Left ventricle myocardium inferior (tissue), 1 donor: ENCODE results near the gene ZNF705A. TPM values are rescaled to one million over a fixed set of nuclear protein-coding genes. Genes with fewer than 3 reads are reported as not detected.
A peak's percentile ranks its signal among the peaks of the same experiment; 100 is the strongest.
"Not testable (repeated sequence)": the region's sequence is repeated elsewhere in the genome, so short reads cannot be mapped to it uniquely, and the experiment has no call there.

Experiments
- DNase-seq: peaks from one replicate; pipeline ENCODE4 v3.0.0-alpha.2; 2020
- H3K27ac ChIP-seq: fragments of 200-600 bp; replicated peaks from 2 replicates; pipeline ENCODE4 v1.8.0; 2021
- H3K27me3 ChIP-seq: fragments of 200-600 bp; 2 replicates; pipeline ENCODE4 v1.8.0; 2021; ENCODE audit warnings: low read depth
- H3K36me3 ChIP-seq: fragments of 200-600 bp; 2 replicates; pipeline ENCODE4 v1.8.0; 2021
- H3K4me1 ChIP-seq: fragments of 200-600 bp; 2 replicates; pipeline ENCODE4 v1.8.0; 2021
- H3K4me3 ChIP-seq: fragments of 200-600 bp; 2 replicates; pipeline ENCODE4 v1.8.0; 2021; ENCODE audit warnings: mild to moderate bottlenecking, moderate library complexity
- H3K9me3 ChIP-seq: fragments of 200-600 bp; replicated peaks from 2 replicates; pipeline ENCODE4 v1.8.0; 2021
- intact Hi-C: fragments of 100-400 bp; cut with micrococcal nuclease; formaldehyde crosslinking; loops from one replicate; pipeline ENCODE4 v1.11.0; 2022
- long read RNA-seq: library from polyadenylated mRNA; unstranded; transcript quantifications from one replicate; pipeline ENCODE4 v2.0.0, GENCODE V29; 2021
- total RNA-seq: library from RNA; stranded (reverse); fragmentation: NEBNext Ultra II Directional; extraction: Animal tissue kit (Norgen Biotek cat#: 25700); gene quantifications from one replicate; pipeline ENCODE4 v1.2.1, GENCODE V29; 2021
- TF ChIP-seq, protein P1 (sequence below): fragments of 200-600 bp; IDR thresholded peaks from 2 replicates; pipeline ENCODE4 v1.8.0; 2021; ENCODE audit warnings: antibody characterized with exemption, mild to moderate bottlenecking, borderline replicate concordance
- donor health status: DM: no; HTN: yes; CAD: no; lungs with severe emphysema.

The ZNF705A gene
- not detected for total RNA-seq
- long read RNA-seq, result 0 reads

DNA sequence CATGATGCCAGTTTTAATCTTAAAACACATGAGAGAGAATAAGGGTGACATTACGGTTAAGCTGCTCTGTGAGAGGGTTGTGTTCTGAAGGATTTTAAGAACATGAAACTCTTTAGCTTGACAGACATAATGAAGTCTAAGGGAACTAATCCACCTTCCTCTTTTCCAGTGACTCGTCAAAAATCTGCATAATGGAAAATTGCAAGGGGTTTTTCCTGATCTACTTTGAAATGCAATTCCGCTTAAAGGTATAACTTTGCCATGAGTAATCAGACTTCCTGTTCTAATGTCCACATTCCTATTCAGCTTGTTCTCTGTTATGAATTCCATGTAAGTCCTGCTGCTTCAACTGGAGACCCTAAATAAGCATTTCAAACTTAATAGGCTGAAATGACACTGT is at the start of gene ZNF705A:
ZNF705A (plus strand) TSS at position 171 of the 400 bp plus-strand sequence. CDS start 15,611 bp downstream, outside the sequence.
- TF ChIP-seq, protein P1, sequence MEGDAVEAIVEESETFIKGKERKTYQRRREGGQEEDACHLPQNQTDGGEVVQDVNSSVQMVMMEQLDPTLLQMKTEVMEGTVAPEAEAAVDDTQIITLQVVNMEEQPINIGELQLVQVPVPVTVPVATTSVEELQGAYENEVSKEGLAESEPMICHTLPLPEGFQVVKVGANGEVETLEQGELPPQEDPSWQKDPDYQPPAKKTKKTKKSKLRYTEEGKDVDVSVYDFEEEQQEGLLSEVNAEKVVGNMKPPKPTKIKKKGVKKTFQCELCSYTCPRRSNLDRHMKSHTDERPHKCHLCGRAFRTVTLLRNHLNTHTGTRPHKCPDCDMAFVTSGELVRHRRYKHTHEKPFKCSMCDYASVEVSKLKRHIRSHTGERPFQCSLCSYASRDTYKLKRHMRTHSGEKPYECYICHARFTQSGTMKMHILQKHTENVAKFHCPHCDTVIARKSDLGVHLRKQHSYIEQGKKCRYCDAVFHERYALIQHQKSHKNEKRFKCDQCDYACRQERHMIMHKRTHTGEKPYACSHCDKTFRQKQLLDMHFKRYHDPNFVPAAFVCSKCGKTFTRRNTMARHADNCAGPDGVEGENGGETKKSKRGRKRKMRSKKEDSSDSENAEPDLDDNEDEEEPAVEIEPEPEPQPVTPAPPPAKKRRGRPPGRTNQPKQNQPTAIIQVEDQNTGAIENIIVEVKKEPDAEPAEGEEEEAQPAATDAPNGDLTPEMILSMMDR, result no peak
- H3K36me3 ChIP-seq, result no peaks in the 10 kb centered on the region
- intact Hi-C loops, result no loop called here
- no peaks in the 10 kb centered on the region for H3K4me1 ChIP-seq
- no peak within 1 kb of the TSS for H3K4me3 ChIP-seq
- H3K9me3 ChIP-seq, result no peaks in the 10 kb centered on the region
- H3K27ac ChIP-seq, result no peak within 1 kb of the TSS
- peaks cover 30% of the 10 kb centered on the region for H3K27me3 ChIP-seq
- DNase-seq, result no peak

DNA sequence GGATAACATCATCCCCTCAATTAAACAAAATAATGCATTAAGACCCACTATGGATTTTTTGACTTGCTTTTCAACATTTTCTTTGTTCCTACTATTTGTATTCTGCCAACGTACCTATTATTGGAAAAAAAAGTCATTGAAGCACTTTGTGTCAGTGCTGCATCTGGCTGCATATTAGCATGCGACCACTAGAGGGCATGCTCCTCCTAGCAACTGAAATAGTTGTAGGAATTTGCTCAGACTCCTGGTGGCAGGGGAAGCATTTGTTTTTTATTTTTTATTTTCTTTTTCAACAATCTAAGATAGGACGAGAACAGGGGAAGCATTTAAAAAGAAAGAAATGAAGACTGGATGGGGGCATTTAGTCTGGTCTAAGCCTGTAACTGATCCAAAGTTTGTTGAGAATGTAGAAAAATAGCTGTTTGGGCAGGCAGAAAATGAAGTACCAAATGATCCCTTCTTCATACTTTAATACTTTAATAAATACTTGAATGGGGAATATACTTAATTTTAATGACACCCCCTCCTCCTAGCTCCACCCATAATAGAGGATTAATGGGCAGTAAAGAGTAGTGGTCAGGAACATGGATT is 47.9 kb upstream of the ZNF705A start:
- H3K36me3 ChIP-seq, result peaks cover 33% of the 10 kb centered on the region
- peaks cover 6% of the 10 kb centered on the region for H3K9me3 ChIP-seq
- peak; percentile 66 for DNase-seq
- no peaks in the 10 kb centered on the region for H3K27me3 ChIP-seq
- no peak overlapping the region for H3K4me3 ChIP-seq
- TF ChIP-seq, protein P1, result peak; percentile 98
- H3K27ac ChIP-seq, result no peak overlapping the region
- H3K4me1 ChIP-seq, result no peaks in the 10 kb centered on the region
- intact Hi-C loops, result no loop called here

DNA sequence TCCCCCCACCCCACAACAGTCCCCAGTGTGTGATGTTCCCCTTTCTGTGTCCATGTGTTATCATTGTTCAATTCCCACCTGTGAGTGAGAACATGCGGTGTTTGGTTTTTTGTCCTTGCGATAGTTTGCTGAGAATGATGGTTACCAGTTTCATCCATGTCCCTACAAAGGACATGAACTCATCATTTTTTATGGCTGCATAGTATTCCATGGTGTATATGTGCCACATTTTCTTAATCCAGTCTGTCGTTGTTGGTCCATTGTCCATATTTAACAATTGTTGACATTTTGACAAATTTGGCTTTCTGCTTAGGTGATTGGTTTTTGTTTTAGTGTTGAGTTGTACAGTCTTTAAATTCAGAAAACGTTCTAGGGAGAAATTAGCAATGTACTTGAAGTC is 43.7 kb upstream of the ZNF705A start:
- DNase-seq, intact Hi-C loops, H3K4me1 ChIP-seq, H3K27me3 ChIP-seq, H3K9me3 ChIP-seq, H3K4me3 ChIP-seq, H3K27ac ChIP-seq, H3K36me3 ChIP-seq: not testable (repeated sequence)

DNA sequence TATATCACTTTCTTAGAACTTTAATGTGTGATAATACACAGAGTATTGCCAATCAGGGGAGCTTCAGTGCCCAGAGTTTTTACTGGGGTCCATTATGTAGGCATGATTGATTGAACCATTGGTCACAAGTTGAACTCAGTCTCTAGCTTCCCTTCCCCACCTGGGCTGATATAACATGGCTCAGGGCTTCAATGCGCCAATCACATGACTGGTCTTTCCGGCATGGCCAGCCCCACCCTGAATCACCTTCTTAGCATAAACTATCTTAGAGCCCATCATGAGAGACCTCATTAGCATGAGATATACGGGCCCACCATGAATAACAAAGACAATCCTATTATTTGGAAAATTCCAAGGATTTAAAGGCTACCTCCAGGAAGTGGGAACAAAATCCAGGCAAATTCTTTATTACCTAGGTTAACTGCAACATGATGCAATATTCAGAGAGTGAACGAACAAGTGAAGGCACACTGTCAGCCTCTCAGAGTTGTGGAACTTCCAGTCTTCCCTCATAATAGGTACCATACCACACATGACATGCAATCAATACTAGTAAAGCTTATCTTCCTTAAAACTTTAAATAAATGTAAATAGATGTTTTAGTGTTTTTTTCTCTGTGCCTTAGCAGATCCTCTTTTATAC is 36.6 kb upstream of the ZNF705A start:
- no peaks in the 10 kb centered on the region for H3K27me3 ChIP-seq
- H3K27ac ChIP-seq, result no peak overlapping the region
- H3K36me3 ChIP-seq, result no peaks in the 10 kb centered on the region
- TF ChIP-seq, protein P1, result no peak
- intact Hi-C loops, result no loop called here
- no peak for DNase-seq
- H3K4me3 ChIP-seq, result no peak overlapping the region
- no peaks in the 10 kb centered on the region for H3K9me3 ChIP-seq
- no peaks in the 10 kb centered on the region for H3K4me1 ChIP-seq

DNA sequence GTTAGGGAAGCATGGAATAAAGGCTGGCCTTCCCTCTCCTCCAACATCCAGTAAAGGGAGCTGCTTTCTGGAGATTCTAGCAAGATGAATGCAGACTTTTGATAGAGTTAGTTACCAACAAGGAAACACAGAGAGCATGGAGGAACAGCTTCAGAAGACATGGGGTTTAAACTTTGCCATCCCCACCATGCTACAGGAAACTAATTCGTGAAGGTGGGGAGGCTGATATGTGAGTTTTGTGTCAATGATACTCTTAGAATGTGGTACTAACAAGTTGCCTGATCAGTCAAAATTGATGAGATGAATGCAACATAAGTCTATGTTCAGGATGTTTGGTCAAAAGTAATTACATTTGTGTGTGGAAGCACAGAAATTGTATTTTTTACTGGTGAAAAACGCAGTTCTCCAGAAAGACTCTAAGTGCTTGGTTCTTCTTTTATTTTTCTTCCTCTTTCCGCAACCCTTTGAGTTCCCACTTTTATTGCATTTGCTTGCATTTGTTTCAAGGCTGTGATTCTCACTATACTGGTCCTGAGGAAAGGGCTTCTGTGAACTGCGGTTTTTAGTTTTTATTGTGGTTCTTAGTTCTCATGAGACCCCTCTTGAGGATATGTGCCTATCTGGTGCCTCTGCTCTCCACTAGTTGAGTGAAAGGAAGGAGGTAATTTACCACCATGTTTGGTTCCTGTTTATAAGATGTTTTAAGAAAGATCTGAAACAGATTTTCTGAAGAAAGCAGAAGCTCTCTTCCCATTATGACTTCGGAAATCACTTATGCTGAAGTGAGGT is 33.5 kb upstream of the ZNF705A start, which contains the start of gene CLEC4A:
CLEC4A (plus strand) TSS at position 494 of the 789 bp plus-strand sequence; CDS start at position 756, 262 bp downstream.
- TF ChIP-seq, protein P1, result no peak
- no peaks in the 10 kb centered on the region for H3K27me3 ChIP-seq
- H3K4me3 ChIP-seq, result no peak within 1 kb of the TSS
- H3K4me1 ChIP-seq, result no peaks in the 10 kb centered on the region
- intact Hi-C loops, result no loop called here
- no peak within 1 kb of the TSS for H3K27ac ChIP-seq
- H3K9me3 ChIP-seq, result no peaks in the 10 kb centered on the region
- no peaks in the 10 kb centered on the region for H3K36me3 ChIP-seq
- DNase-seq, result no peak
